ENCODE measurements around the gene YTHDF1.

The YTHDF1 gene

GRCh38 chr20:63248835-63249591 is 33.1 kb upstream of the YTHDF1 start:
- no peak for DNase-seq (ENCODE audit: low read depth)

- DNase-seq (ENCODE audit: low read depth): no peak
Observed at GRCh38 chr20:63247671-63248228, 31.8 kb upstream of the YTHDF1 start.

GRCh38 chr20:63246490-63247288 is 30.8 kb upstream of the YTHDF1 start:
- no peak for DNase-seq (ENCODE audit: low read depth)

- DNase-seq (ENCODE audit: low read depth): no peak
Observed at GRCh38 chr20:63244468-63244867, 28.5 kb upstream of the YTHDF1 start.

- no peak for DNase-seq (ENCODE audit: low read depth)
Observed at GRCh38 chr20:63243604-63244247, 27.8 kb upstream of the YTHDF1 start.

GRCh38 chr20:63242736-63243135 is 26.8 kb upstream of the YTHDF1 start:
- no peak for DNase-seq (ENCODE audit: low read depth)

- no peak for DNase-seq (ENCODE audit: low read depth)
Observed at GRCh38 chr20:63241272-63241671, 25.3 kb upstream of the YTHDF1 start.

- DNase-seq (ENCODE audit: low read depth): no peak
Observed at GRCh38 chr20:63240004-63240403, 24.1 kb upstream of the YTHDF1 start.

GRCh38 chr20:63239431-63239830 is 23.5 kb upstream of the YTHDF1 start:
- DNase-seq (ENCODE audit: low read depth): no peak

GRCh38 chr20:63238514-63239125 is 22.7 kb upstream of the YTHDF1 start:
- no peak for DNase-seq (ENCODE audit: low read depth)

- DNase-seq (ENCODE audit: low read depth): no peak
Observed at GRCh38 chr20:63238031-63238430, 22.1 kb upstream of the YTHDF1 start.

GRCh38 chr20:63236116-63236837 is 20.3 kb upstream of the YTHDF1 start:
- no peak for DNase-seq (ENCODE audit: low read depth)

GRCh38 chr20:63235399-63235983 is 19.6 kb upstream of the YTHDF1 start, which contains the start of gene BIRC7:
TSS of gene BIRC7 (plus strand) at chr20:63235905. CDS start at chr20:63236097, 192 bp downstream.
- DNase-seq (ENCODE audit: low read depth): no peak

GRCh38 chr20:63234693-63235398 is 18.9 kb upstream of the YTHDF1 start:
- no peak for DNase-seq (ENCODE audit: low read depth)

GRCh38 chr20:63233924-63234323 is 18.0 kb upstream of the YTHDF1 start:
- DNase-seq (ENCODE audit: low read depth): no peak

GRCh38 chr20:63233061-63233344 is 17.1 kb upstream of the YTHDF1 start:
- no peak for DNase-seq (ENCODE audit: low read depth)

GRCh38 chr20:63232235-63233060 is 16.5 kb upstream of the YTHDF1 start:
- DNase-seq (ENCODE audit: low read depth): no peak

GRCh38 chr20:63230800-63231268 is 14.9 kb upstream of the YTHDF1 start:
- no peak for DNase-seq (ENCODE audit: low read depth)

- no peak for DNase-seq (ENCODE audit: low read depth)
Observed at GRCh38 chr20:63228806-63229205, 12.9 kb upstream of the YTHDF1 start.

GRCh38 chr20:63227260-63227659 is 11.3 kb upstream of the YTHDF1 start:
- no peak for DNase-seq (ENCODE audit: low read depth)

Measured in activated T-cell treated with anti-CD3 and anti-CD28 coated beads for 48 hours (primary cell).